K562 (cell line): ENCODE results near the gene AFF3. TPM values are rescaled to one million over a fixed set of nuclear protein-coding genes. Genes with fewer than 3 reads are reported as not detected.

Source experiments
- ATAC-seq: fragments of 200-7000 bp; cut with Tn5 transposase; 3 replicates; pipeline ENCODE4 v1.9.1; 2020; ENCODE audit warnings: moderate library complexity
- BruUV-seq: library from RNA; stranded (reverse); fragments of 400-500 nt; replicated peaks from 2 replicates; lab custom pipeline; 2021; lab: Mats Ljungman, UMichigan
- CTCF ChIA-PET: fragments of 300-600 bp; formaldehyde crosslinking; extraction: SDS; loops from one replicate; lab custom pipeline; 2021; ENCODE audit warnings: low intra/inter-chr PET ratio; lab: Yijun Ruan, JAX
- POLR2A ChIA-PET: fragments of 300-600, 350-650 bp; sonication (Branson Sonifier 250); formaldehyde crosslinking; extraction: SDS; loops from one replicate; lab custom pipeline; 2021; ENCODE audit warnings: antibody characterized with exemption, inconsistent platforms; lab: Yijun Ruan, JAX
- DNase-seq, 4 experiments: peaks; one replicate each; pipeline versions ENCODE4 v3.0.0 to v3.0.0-alpha.2; 2011 to 2018; ENCODE audit warnings: low spot score in 3 of 4, mixed read lengths in 3 of 4; ENCODE audit errors: extremely low read depth in 1 of 4
- FAIRE-seq: peaks from 2 replicates; lab custom pipeline; 2011; peaks lifted over from hg19 to GRCh38; lab: Jason Lieb, UNC
- H2AFZ ChIP-seq: 2 replicates; pipeline ENCODE4 v1.6.0; 2011; ENCODE audit warnings: low read depth, low read length, control low read depth, inconsistent platforms
- H3K27ac ChIP-seq: fragments of 200-600 bp; 3 replicates; pipeline ENCODE4 v1.8.0; 2011; ENCODE audit warnings: low read depth, mild to moderate bottlenecking, control low read depth, inconsistent platforms, low read length, moderate library complexity, mixed read lengths; ENCODE audit errors: extremely low read depth
- H3K27me3 ChIP-seq, 2 experiments: fragments of 300-600 bp in 1 of 2; 2 replicates in 1 of 2; 3 replicates in 1 of 2; pipeline versions ENCODE4 v1.6.0 to v1.8.0; 2011; ENCODE audit warnings: inconsistent platforms in 2 of 2, low read length in 2 of 2, mild to moderate bottlenecking in 1 of 2, mixed read lengths in 1 of 2, moderate library complexity in 1 of 2; ENCODE audit not compliant: control insufficient read depth in 2 of 2, insufficient read depth in 2 of 2
- H3K36me3 ChIP-seq: fragments of 300-600 bp; 3 replicates; pipeline ENCODE4 v1.8.0; 2011; ENCODE audit warnings: mild to moderate bottlenecking, low read length, inconsistent platforms; ENCODE audit not compliant: control insufficient read depth, insufficient read depth
- H3K4me1 ChIP-seq, 2 experiments: fragments of 200-600 bp in 1 of 2; replicated peaks in 1 of 2; 2 replicates in 1 of 2; 3 replicates in 1 of 2; pipeline versions ENCODE4 v1.5.1 to v1.8.0; 2011; ENCODE audit warnings: inconsistent platforms in 2 of 2, low read length in 2 of 2, mild to moderate bottlenecking in 1 of 2, mixed read lengths in 1 of 2, moderate library complexity in 1 of 2; ENCODE audit not compliant: control insufficient read depth in 2 of 2, insufficient read depth in 2 of 2
- H3K4me2 ChIP-seq: 2 replicates; pipeline ENCODE4 v1.6.1; 2011; ENCODE audit warnings: low read length, control low read depth, inconsistent platforms, mixed read lengths; ENCODE audit not compliant: insufficient read depth
- H3K4me3 ChIP-seq: fragments of 200-600 bp; sonication (generic), shearing (Covaris generic); 2 replicates; pipeline ENCODE4 v1.5.1; 2016; ENCODE audit warnings: control low read depth, inconsistent platforms
- H3K79me2 ChIP-seq: fragments of 200-600 bp; 3 replicates; pipeline ENCODE4 v1.8.0; 2011; ENCODE audit warnings: low read length, inconsistent platforms; ENCODE audit not compliant: control insufficient read depth, insufficient read depth
- H3K9ac ChIP-seq, 2 experiments: 2 replicates each; pipeline versions ENCODE4 v1.6.0 to v1.6.1; 2011; ENCODE audit warnings: low read depth in 2 of 2, low read length in 2 of 2, control low read depth in 1 of 2, inconsistent platforms in 1 of 2, mild to moderate bottlenecking in 1 of 2, mixed read lengths in 1 of 2; ENCODE audit not compliant: insufficient read depth in 1 of 2
- H3K9me1 ChIP-seq: one replicate; pipeline ENCODE4 v1.6.0; 2011; ENCODE audit warnings: inconsistent platforms, mild to moderate bottlenecking, low read length, moderate library complexity; ENCODE audit not compliant: control insufficient read depth, insufficient read depth
- H3K9me3 ChIP-seq: replicated peaks from 2 replicates; pipeline ENCODE4 v1.5.1; 2011; ENCODE audit warnings: low read depth, low read length, inconsistent platforms; ENCODE audit not compliant: control insufficient read depth, insufficient read depth
- H4K20me1 ChIP-seq: replicated peaks from 2 replicates; pipeline ENCODE4 v1.6.1; 2011; ENCODE audit warnings: low read length, inconsistent platforms, mixed read lengths; ENCODE audit not compliant: control insufficient read depth, insufficient read depth
- ATF1 ChIP-seq, 2 experiments: fragments of 450-650 bp in 1 of 2; IDR thresholded peaks; 2 replicates each; pipeline ENCODE4 v1.6.1; 2016; ENCODE audit warnings: missing compliant biosample characterization in 1 of 2, missing genetic modification characterization in 1 of 2
- FOXK1 ChIP-seq: sonication (generic); formaldehyde crosslinking; IDR thresholded peaks from 2 replicates; pipeline ENCODE4 v1.8.0; 2022; ENCODE audit warnings: missing genetic modification reagents, mild to moderate bottlenecking, borderline replicate concordance
- HEY1 ChIP-seq: fragments of 250-450 bp; sonication (Bioruptor Pico); IDR thresholded peaks from 2 replicates; pipeline ENCODE4 v1.5.0; 2020; ENCODE audit warnings: mild to moderate bottlenecking, moderate library complexity, borderline replicate concordance
- NBN ChIP-seq: fragments of 450-650 bp; IDR thresholded peaks from 2 replicates; pipeline ENCODE4 v1.6.1; 2016; ENCODE audit warnings: low read depth, mild to moderate bottlenecking
- PKNOX1 ChIP-seq: fragments of 450-650 bp; IDR thresholded peaks from 2 replicates; pipeline ENCODE4 v1.6.1; 2016
- POLR2H ChIP-seq: IDR thresholded peaks from 2 replicates; pipeline ENCODE4 v1.6.1; 2016; ENCODE audit warnings: missing genetic modification characterization, low read depth, mild to moderate bottlenecking, control low read depth, missing compliant biosample characterization, moderate library complexity
- ZNF282 ChIP-seq: sonication (generic); formaldehyde crosslinking; IDR thresholded peaks from 2 replicates; pipeline ENCODE4 v1.8.1; 2023; ENCODE audit warnings: missing genetic modification reagents
- ZNF445 ChIP-seq: fragments of 250-450 bp; sonication (Bioruptor Pico); IDR thresholded peaks from 2 replicates; pipeline ENCODE4 v1.4.0; 2020; ENCODE audit warnings: low read depth, mild to moderate bottlenecking, moderate library complexity
- ZNF830 ChIP-seq: fragments of 250-450 bp; sonication (Bioruptor Pico); IDR thresholded peaks from 2 replicates; pipeline ENCODE4 v1.5.0; 2021; ENCODE audit warnings: mild to moderate bottlenecking
- WGBS: fragments of 100-300 bp; shearing (Covaris generic); methylation state at CpG from one replicate; pipeline ENCODE4 v1.1.6; 2016; ENCODE audit warnings: low coverage, mixed read lengths; ENCODE audit not compliant: insufficient coverage; ENCODE audit errors: missing lambda C conversion rate; 5-methylcytosine and 5-hydroxymethylcytosine counted together
- in situ Hi-C: fragments of 300-500 bp; cut with MboI; formaldehyde crosslinking; loops from 4 replicates; pipeline ENCODE4 v1.15.0; 2018; ENCODE audit warnings: inconsistent platforms, mixed read lengths
- intact Hi-C: fragments of 100-400 bp; cut with micrococcal nuclease; formaldehyde crosslinking; loops from 2 replicates; pipeline ENCODE4 v1.14.2; 2022
- polyA plus RNA-seq, 8 experiments: library from polyadenylated mRNA; depleted of rRNA in 4 of 8; stranded (reverse) in 5 of 8; unstranded in 3 of 8; fragments of >200 nt; fragmentation: Nextera tagmentation in 2 of 8; fragmentation: Illumina TruSeq in 1 of 8; extraction: Ambion mirVana in 2 of 8; extraction: Trizol in 1 of 8; gene quantifications; 2 replicates each; pipeline versions ENCODE4 v1.2.1 to v1.2.3, GENCODE V29; 2011 to 2014; ENCODE audit warnings: inconsistent platforms in 1 of 8, missing spikeins in 1 of 8
- total RNA-seq, 7 experiments: library from RNA; depleted of rRNA in 6 of 7; stranded (reverse); fragments of >200 nt in 6 of 7; fragmentation: Illumina TruSeq in 2 of 7; extraction: Trizol in 2 of 7; gene quantifications; 2 replicates each; pipeline versions ENCODE4 v1.2.1 to v1.2.3, GENCODE V29; 2011 to 2021; ENCODE audit warnings: low replicate concordance in 1 of 7
- TF ChIP-seq, protein P1 (sequence below): IDR thresholded peaks from 2 replicates; pipeline ENCODE4 v1.6.1; 2011; ENCODE audit not compliant: insufficient read length; ENCODE audit errors: extremely low read depth

AFF3 gene
- total and polyA plus RNA-seq, 9 of the 15 experiments (the other 6 are each of a cell fraction or from before 2014, with no cell fraction given), result 0.02 to 0.11 TPM; not detected in 7

DNA sequence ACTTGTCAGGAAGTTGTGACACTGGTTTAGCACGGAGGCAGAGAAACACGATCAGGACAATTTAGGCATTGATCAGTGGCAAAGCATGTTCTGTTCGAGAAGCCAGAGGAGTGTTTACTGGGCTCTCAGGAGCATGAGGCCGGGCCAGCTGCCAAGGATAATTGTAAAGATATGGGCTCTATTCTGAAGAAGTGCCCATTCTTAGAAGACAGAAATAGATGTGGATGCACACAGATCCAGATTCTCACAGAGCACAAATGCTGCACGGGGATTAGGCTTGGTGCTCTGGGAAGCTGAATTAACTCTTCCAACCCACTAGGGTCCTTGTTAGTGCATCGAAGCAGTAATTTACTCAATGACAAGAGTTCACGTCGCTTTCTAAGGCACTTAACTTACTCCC is 16.2 kb downstream of the AFF3 start:
- H3K9me1 ChIP-seq, result no peaks in the 10 kb centered on the region
- FAIRE-seq, result no peak
- H3K4me2 ChIP-seq, result no peak overlapping the region
- in situ Hi-C loops (no loop called here), intact Hi-C loops (no loop called here)
- H3K27ac ChIP-seq, result no peak overlapping the region
- no peak overlapping the region for H3K4me3 ChIP-seq
- CTCF ChIA-PET, result no interaction called here
- peaks cover 4 to 24% of the 10 kb centered on the region in 2 experiments; a peak in 4 of 5 replicates for H3K27me3 ChIP-seq
- H3K36me3 ChIP-seq, result no peaks in the 10 kb centered on the region
- ATAC-seq, result no peak
- no TSS peak for BruUV-seq
- no peaks in the 10 kb centered on the region for H3K9me3 ChIP-seq
- POLR2A ChIA-PET, result no interaction called here
- no peak overlapping the region for H3K9ac ChIP-seq
- H2AFZ ChIP-seq, result no peak overlapping the region
- no peaks in the 10 kb centered on the region for H3K79me2 ChIP-seq
- DNase-seq, result no peak
- no peaks in the 10 kb centered on the region for H3K4me1 ChIP-seq
- no peaks in the 10 kb centered on the region for H4K20me1 ChIP-seq
- 2% methylated on average over 8 of the region's 8 CpGs for WGBS
- TF ChIP-seq NBN, result no peak
- no peak for TF ChIP-seq HEY1 (CRISPR knock-in tag)

- H3K9me3 ChIP-seq, result no peaks in the 10 kb centered on the region
- FAIRE-seq (no peak), ATAC-seq (no peak), DNase-seq (no peak)
- H3K9ac ChIP-seq, result no peak overlapping the region
- no peaks in the 10 kb centered on the region for H3K4me1 ChIP-seq
- H2AFZ ChIP-seq, result no peak overlapping the region
- H3K27me3 ChIP-seq, result peaks cover 4 to 25% of the 10 kb centered on the region in 2 experiments; a peak in 4 of 5 replicates
- H3K4me2 ChIP-seq, result no peak overlapping the region
- in situ Hi-C loops, result no loop called here
- ChIA-PET POLR2A (no interaction called here), CTCF (no interaction called here)
- H4K20me1 ChIP-seq, result no peaks in the 10 kb centered on the region
- H3K9me1 ChIP-seq, result no peaks in the 10 kb centered on the region
- BruUV-seq, result no TSS peak
- no peak overlapping the region for H3K4me3 ChIP-seq
- no peaks in the 10 kb centered on the region for H3K36me3 ChIP-seq
- intact Hi-C loops, result no loop called here
- no peaks in the 10 kb centered on the region for H3K79me2 ChIP-seq
- no peak for TF ChIP-seq POLR2H
- TF ChIP-seq ATF1 (CRISPR knock-in tag; IDR thresholded peaks at IDR 0.05), result no peak
- TF ChIP-seq ATF1 (tag; IDR thresholded peaks at IDR 0.05), result no peak
- TF ChIP-seq, protein P1, sequence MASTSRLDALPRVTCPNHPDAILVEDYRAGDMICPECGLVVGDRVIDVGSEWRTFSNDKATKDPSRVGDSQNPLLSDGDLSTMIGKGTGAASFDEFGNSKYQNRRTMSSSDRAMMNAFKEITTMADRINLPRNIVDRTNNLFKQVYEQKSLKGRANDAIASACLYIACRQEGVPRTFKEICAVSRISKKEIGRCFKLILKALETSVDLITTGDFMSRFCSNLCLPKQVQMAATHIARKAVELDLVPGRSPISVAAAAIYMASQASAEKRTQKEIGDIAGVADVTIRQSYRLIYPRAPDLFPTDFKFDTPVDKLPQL, result no peak
- TF ChIP-seq PKNOX1, result no peak
- TF ChIP-seq ZNF445 (CRISPR knock-in tag), result no peak
- TF ChIP-seq FOXK1 (CRISPR knock-in tag), result no peak
- TF ChIP-seq ZNF282 (CRISPR knock-in tag), result no peak
- no peak for TF ChIP-seq ZNF830
- 6% methylated on average over 2 of the region's 2 CpGs for whole genome bisulfite sequencing
- H3K27ac ChIP-seq, result no peak overlapping the region
Observed at GRCh38 chr2:100125626-100126025, 16.8 kb downstream of the AFF3 start.
